Measurements from ENCODE around the gene PCDHB16. TPM values are rescaled to one million over a fixed set of nuclear protein-coding genes. Genes with fewer than 3 reads are reported as not detected.
"Not testable (repeated sequence)": the region's sequence is repeated elsewhere in the genome, so short reads cannot be mapped to it uniquely, and the experiment has no call there.

PCDHB16 gene
- total and polyA plus RNA-seq, 2 of the 13 experiments (the other 11 are each of a cell fraction or from before 2014, with no cell fraction given) = 0.60 to 0.66 TPM

DNA sequence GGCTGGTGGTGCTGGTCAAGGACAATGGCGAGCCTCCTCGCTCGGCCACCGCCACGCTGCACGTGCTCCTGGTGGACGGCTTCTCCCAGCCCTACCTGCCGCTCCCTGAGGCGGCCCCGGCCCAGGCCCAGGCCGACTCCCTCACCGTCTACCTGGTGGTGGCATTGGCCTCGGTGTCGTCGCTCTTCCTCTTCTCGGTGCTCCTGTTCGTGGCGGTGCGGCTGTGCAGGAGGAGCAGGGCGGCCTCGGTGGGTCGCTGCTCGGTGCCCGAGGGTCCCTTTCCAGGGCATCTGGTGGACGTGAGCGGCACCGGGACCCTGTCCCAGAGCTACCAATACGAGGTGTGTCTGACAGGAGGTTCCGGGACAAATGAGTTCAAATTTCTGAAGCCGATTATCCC, 43.2 kb downstream of the PCDHB16 start:
- H3K79me2 ChIP-seq (ENCODE audit: insufficient read depth, low read length); H3K4me2 ChIP-seq (ENCODE audit: low read depth, low read length); H4K20me1 ChIP-seq (ENCODE audit: insufficient read depth, low read length); ATAC-seq; CTCF ChIA-PET (ENCODE audit: low intra/inter-chr PET ratio, low total read pairs); H3K27ac ChIP-seq (ENCODE audit: extremely low read length, insufficient read depth, low read length); DNase-seq (ENCODE audit: low spot score); POLR2A ChIA-PET; H3K4me1 ChIP-seq (ENCODE audit: insufficient read depth, low read length); H3K9ac ChIP-seq (ENCODE audit: insufficient read depth, low read depth, low read length); H2AFZ ChIP-seq (ENCODE audit: low read length); H3K27me3 ChIP-seq (ENCODE audit: control insufficient read depth in 1 of 2, insufficient read depth in 2 of 2, low read length in 2 of 2); H3K9me3 ChIP-seq (ENCODE audit: low read length); intact Hi-C loops (cut with micrococcal nuclease; ENCODE audit: unreplicated experiment); FAIRE-seq; in situ Hi-C loops (cut with HindIII; ENCODE audit: extremely low pct_ligation_motif_present, low pct_unique_long_range_greater_than_20kb); H3K4me3 ChIP-seq (replicated peaks in 1 of 3; ENCODE audit: insufficient read depth in 1 of 3, low read depth in 2 of 3, low read length in 3 of 3); H3K36me3 ChIP-seq (replicated peaks in 1 of 2; ENCODE audit: control insufficient read depth in 1 of 2, insufficient read depth in 2 of 2, low read length in 2 of 2); BruUV-seq (replicated peaks): not testable (repeated sequence)
- 72% methylated on average over 18 of the region's 30 CpGs for WGBS (ENCODE audit: low lambda C conversion rate)

DNA sequence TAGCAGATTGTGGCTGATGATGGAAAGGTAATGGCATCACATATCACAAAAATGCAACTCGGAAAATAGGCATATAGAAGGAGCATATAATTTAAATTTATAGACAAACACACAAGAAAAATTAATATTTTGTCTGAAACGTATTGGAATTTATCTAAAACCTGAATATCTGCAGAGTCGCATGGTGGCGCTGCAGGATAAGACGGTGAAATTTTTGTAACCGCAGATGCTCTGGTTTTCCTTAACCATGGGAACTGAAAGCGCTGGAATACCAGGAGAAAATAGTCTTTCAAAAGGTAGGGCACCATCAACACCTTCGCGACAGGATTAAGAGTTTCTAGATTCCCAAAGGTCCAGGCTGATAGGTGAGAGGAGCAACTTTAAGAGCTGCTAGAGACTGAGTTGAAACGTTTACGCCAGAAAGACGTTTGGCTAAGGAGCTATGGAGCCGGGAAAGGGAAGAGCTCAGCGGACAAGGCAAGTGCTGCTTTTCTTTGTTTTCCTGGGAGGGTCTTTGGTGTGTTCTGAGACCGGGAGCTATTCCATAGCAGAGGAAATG, 52.0 kb downstream of the PCDHB16 start:
- H3K79me2 ChIP-seq (ENCODE audit: insufficient read depth, low read length) = no peaks in the 10 kb centered on the region
- in situ Hi-C loops (cut with HindIII; ENCODE audit: extremely low pct_ligation_motif_present, low pct_unique_long_range_greater_than_20kb) = no loop called here
- no TSS peak for BruUV-seq (replicated peaks)
- CTCF ChIA-PET (ENCODE audit: low intra/inter-chr PET ratio, low total read pairs) = interaction anchor here (0.6 to 1.3 kb wide), 2 partner anchors 278 to 330 kb away, joined by 3 to 5 read pairs; no protein-coding TSS in a partner anchor
- no peak overlapping the region for H3K27ac ChIP-seq (ENCODE audit: extremely low read length, insufficient read depth, low read length)
- no peaks in the 10 kb centered on the region for H4K20me1 ChIP-seq (ENCODE audit: insufficient read depth, low read length)
- ATAC-seq (no peak), DNase-seq (ENCODE audit: low spot score) (peak; percentile 4), FAIRE-seq (no peak)
- no peaks in the 10 kb centered on the region for H3K4me1 ChIP-seq (ENCODE audit: insufficient read depth, low read length)
- H3K4me2 ChIP-seq (ENCODE audit: low read depth, low read length) = peak overlapping the region; percentile 52
- H3K27me3 ChIP-seq (ENCODE audit: control insufficient read depth in 1 of 2, insufficient read depth in 2 of 2, low read length in 2 of 2) = no peaks in the 10 kb centered on the region
- H3K4me3 ChIP-seq (replicated peaks in 1 of 3; ENCODE audit: insufficient read depth in 1 of 3, low read depth in 2 of 3, low read length in 3 of 3) = 0 out of 6 replicates have a peak overlapping the region, but pooled peaks of 1 of the 3 experiments have one; percentile 24
- POLR2A ChIA-PET = no interaction called here
- H3K9ac ChIP-seq (ENCODE audit: insufficient read depth, low read depth, low read length) = peak overlapping the region; percentile 14; the same call in 1 of the 2 replicates
- peak overlapping the region; percentile 48 for H2AFZ ChIP-seq (ENCODE audit: low read length)
- intact Hi-C loops (cut with micrococcal nuclease; ENCODE audit: unreplicated experiment) = no loop called here
- 15% methylated on average over 15 of the region's 15 CpGs for WGBS (ENCODE audit: low lambda C conversion rate)
- H3K36me3 ChIP-seq (replicated peaks in 1 of 2; ENCODE audit: control insufficient read depth in 1 of 2, insufficient read depth in 2 of 2, low read length in 2 of 2) = no peaks in the 10 kb centered on the region
- peaks cover 37% of the 10 kb centered on the region for H3K9me3 ChIP-seq (ENCODE audit: low read length)
- no peak for TF ChIP-seq SUZ12 (IDR thresholded peaks at IDR 0.05; ENCODE audit: low read depth, low read length)
- TF ChIP-seq, protein P1, sequence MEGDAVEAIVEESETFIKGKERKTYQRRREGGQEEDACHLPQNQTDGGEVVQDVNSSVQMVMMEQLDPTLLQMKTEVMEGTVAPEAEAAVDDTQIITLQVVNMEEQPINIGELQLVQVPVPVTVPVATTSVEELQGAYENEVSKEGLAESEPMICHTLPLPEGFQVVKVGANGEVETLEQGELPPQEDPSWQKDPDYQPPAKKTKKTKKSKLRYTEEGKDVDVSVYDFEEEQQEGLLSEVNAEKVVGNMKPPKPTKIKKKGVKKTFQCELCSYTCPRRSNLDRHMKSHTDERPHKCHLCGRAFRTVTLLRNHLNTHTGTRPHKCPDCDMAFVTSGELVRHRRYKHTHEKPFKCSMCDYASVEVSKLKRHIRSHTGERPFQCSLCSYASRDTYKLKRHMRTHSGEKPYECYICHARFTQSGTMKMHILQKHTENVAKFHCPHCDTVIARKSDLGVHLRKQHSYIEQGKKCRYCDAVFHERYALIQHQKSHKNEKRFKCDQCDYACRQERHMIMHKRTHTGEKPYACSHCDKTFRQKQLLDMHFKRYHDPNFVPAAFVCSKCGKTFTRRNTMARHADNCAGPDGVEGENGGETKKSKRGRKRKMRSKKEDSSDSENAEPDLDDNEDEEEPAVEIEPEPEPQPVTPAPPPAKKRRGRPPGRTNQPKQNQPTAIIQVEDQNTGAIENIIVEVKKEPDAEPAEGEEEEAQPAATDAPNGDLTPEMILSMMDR (CRISPR knock-in tag; IDR thresholded peaks at IDR 0.05) = peak; percentile 54
- TF ChIP-seq ZNF780A (CRISPR knock-in tag; IDR thresholded peaks at IDR 0.05) = no peak
- TF ChIP-seq, protein P2, sequence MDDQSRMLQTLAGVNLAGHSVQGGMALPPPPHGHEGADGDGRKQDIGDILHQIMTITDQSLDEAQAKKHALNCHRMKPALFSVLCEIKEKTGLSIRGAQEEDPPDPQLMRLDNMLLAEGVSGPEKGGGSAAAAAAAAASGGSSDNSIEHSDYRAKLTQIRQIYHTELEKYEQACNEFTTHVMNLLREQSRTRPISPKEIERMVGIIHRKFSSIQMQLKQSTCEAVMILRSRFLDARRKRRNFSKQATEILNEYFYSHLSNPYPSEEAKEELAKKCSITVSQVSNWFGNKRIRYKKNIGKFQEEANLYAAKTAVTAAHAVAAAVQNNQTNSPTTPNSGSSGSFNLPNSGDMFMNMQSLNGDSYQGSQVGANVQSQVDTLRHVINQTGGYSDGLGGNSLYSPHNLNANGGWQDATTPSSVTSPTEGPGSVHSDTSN (CRISPR knock-in tag; IDR thresholded peaks at IDR 0.05; ENCODE audit: borderline replicate concordance) = no peak
- peak; percentile 51 for TF ChIP-seq STAG1 (CRISPR knock-in tag; IDR thresholded peaks at IDR 0.05)
- TF ChIP-seq SP5 (CRISPR knock-in tag; IDR thresholded peaks at IDR 0.05; ENCODE audit: borderline replicate concordance, low read depth) = no peak
- no peak for TF ChIP-seq ZNF589 (CRISPR knock-in tag; conservative IDR thresholded peaks at IDR 0.05)
- no peak for TF ChIP-seq NFIC (IDR thresholded peaks at IDR 0.05; ENCODE audit: low read length)

Measured in HepG2 (cell line).